Sigmoid colon (tissue), 7 donors: ENCODE measurements around the gene EIF2S2. TPM values are rescaled to one million over a fixed set of nuclear protein-coding genes. Genes with fewer than 3 reads are reported as not detected.

Experiments
- DNase-seq: peaks from one replicate; pipeline ENCODE4 v3.0.0-alpha.2; 2019
- H3K27ac ChIP-seq, 4 donors: fragments of 200-600 bp; sonication (generic); one replicate each; pipeline ENCODE4 v1.5.1; 2016 to 2019; ENCODE audit warnings: mild to moderate bottlenecking in 1 of 4
- H3K27me3 ChIP-seq, 3 donors: fragments of 200-600 bp; sonication (generic); one replicate each; pipeline ENCODE4 v1.5.1; 2019; ENCODE audit warnings: mild to moderate bottlenecking in 1 of 3
- H3K36me3 ChIP-seq, 4 donors: fragments of 200-600 bp; sonication (generic); one replicate each; pipeline ENCODE4 v1.5.1; 2016 to 2019
- H3K4me1 ChIP-seq, 4 donors: fragments of 200-600 bp; sonication (generic); one replicate each; pipeline ENCODE4 v1.5.1; 2017 to 2019
- H3K4me3 ChIP-seq, 4 donors: fragments of 200-600 bp; sonication (generic); one replicate each; pipeline ENCODE4 v1.5.1; 2017 to 2019; ENCODE audit warnings: mild to moderate bottlenecking in 2 of 4, moderate library complexity in 1 of 4
- H3K9me3 ChIP-seq, 4 donors: fragments of 200-600 bp in 3 of 4; sonication (generic) in 3 of 4; one replicate each; pipeline versions ENCODE4 v1.5.1 to v1.6.1; 2013 to 2019
- CTCF ChIP-seq, 4 experiments: fragments of 450-650 bp in 3 of 4; fragments of 200-600 bp in 1 of 4; IDR thresholded peaks; one replicate each; pipeline ENCODE4 v1.5.1; 2016 to 2019; ENCODE audit warnings: antibody characterized with exemption in 4 of 4, mild to moderate bottlenecking in 3 of 4, moderate library complexity in 2 of 4
- EP300 ChIP-seq, 4 donors: sonication (generic); formaldehyde crosslinking; IDR thresholded peaks; one replicate each; pipeline ENCODE4 v1.6.1; 2017; ENCODE audit warnings: antibody characterized with exemption in 4 of 4
- POLR2A ChIP-seq, 2 donors: fragments of 450-650 bp; IDR thresholded peaks; one replicate each; pipeline ENCODE4 v1.6.1; 2016; ENCODE audit warnings: antibody characterized with exemption in 2 of 2, mild to moderate bottlenecking in 2 of 2, moderate library complexity in 2 of 2
- POLR2AphosphoS5 ChIP-seq, 4 donors: sonication (generic); formaldehyde crosslinking; IDR thresholded peaks; one replicate each; pipeline ENCODE4 v1.6.1; 2017; ENCODE audit warnings: antibody characterized with exemption in 4 of 4
- WGBS, 2 donors: extraction: QIAGEN DNeasy Blood & Tissue Kit; methylation state at CpG; one replicate each; pipeline ENCODE4 v1.1.7; 2013; 5-methylcytosine and 5-hydroxymethylcytosine counted together
- intact Hi-C: fragments of 100-400 bp; cut with DNase I; formaldehyde crosslinking; loops from one replicate; pipeline ENCODE4 v1.15.1; 2023
- polyA plus RNA-seq, 3 donors: library from polyadenylated mRNA; stranded (reverse); fragments of 200-250 nt; gene quantifications; one replicate each; pipeline ENCODE4 v1.2.3, GENCODE V29; 2013
- total RNA-seq, 4 donors: library from RNA; depleted of rRNA; stranded (reverse); fragments of >200 nt; gene quantifications; one replicate each; pipeline ENCODE4 v1.1.0, GENCODE V29; 2016
- donor health status: healthy with polysubstance abuse.
- donor health status: Bipolar disorder and iron deficiency.
- donor health status: healthy.

EIF2S2 gene
- total and polyA plus RNA-seq, 7 donors: 44.6 to 69.8 (median 52.8) TPM

DNA sequence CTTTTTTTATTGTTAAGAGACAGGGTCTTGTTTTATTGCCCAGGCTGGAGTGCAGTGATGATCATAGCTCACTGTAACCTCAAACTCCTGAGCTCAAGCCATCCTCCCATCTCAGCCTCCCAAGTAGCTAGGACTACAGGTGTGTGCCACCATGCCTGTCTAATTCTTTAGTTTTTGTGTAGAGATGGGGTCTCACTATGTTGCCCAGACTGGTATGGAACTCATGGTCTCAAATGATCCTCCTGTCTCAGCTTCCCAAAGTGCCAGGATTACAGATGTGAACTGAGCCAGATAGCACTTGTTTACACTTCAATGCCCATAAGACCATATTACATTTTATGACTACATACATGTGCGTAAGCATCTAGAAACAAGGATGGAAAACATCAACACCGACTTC lies 18.1 kb downstream of the EIF2S2 start:
- Histone ChIP-seq H3K9me3 (no peaks in the 10 kb centered on the region), H3K36me3 (peaks cover 23 to 98% (median 64%) of the 10 kb centered on the region in 4 donors), H3K27ac (no peak overlapping the region), H3K4me1 (no peaks in the 10 kb centered on the region), H3K27me3 (no peaks in the 10 kb centered on the region), H3K4me3 (no peak overlapping the region)
- DNase-seq: no peak
- 73 to 93% methylated on average over 2 of the region's 2 CpGs for WGBS, 2 donors
- TF ChIP-seq EP300 (IDR thresholded peaks at IDR 0.05): no peak
- TF ChIP-seq POLR2A (IDR thresholded peaks at IDR 0.05): no peak
- TF ChIP-seq POLR2AphosphoS5 (IDR thresholded peaks at IDR 0.05): no peak
- no peak for TF ChIP-seq CTCF (IDR thresholded peaks at IDR 0.05)
- intact Hi-C loops: no loop called here

DNA sequence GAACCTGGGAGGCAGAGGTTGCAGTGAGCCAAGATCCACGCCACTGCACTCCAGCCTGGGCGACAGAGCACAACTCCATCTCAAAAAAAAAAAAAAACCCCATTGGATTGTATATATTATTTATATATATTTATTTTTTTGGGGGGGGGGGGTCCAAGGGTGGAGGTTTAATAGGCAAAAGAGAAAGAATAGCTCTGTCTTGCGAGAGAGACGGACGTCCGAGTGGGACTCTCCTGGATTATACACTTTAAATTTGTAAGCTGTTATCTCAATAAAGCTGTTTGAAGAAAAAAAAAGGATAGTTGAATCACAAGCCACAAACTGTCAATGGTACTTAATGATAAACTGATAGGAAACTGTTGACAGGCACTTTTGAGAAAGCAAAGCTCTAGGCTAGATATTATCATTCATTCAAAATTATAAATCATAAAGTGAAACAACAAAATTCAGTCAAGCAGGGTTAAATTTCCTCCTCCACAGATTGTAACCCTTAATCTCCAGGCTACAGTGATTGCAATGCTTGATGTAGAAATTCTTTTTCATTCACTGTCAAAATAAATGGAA lies 20.3 kb downstream of the EIF2S2 start:
- Histone ChIP-seq H3K9me3 (no peaks in the 10 kb centered on the region), H3K36me3 (peaks cover 22 to 100% (median 64%) of the 10 kb centered on the region in 4 donors), H3K27me3 (no peaks in the 10 kb centered on the region), H3K27ac (no peak overlapping the region), H3K4me3 (no peak overlapping the region), H3K4me1 (no peaks in the 10 kb centered on the region)
- intact Hi-C loops: no loop called here
- WGBS, 2 donors: 92 to 94% methylated on average over 6 of the region's 6 CpGs
- DNase-seq: no peak
- TF ChIP-seq POLR2A (IDR thresholded peaks at IDR 0.05) (no peak), CTCF (IDR thresholded peaks at IDR 0.05) (no peak), EP300 (IDR thresholded peaks at IDR 0.05) (no peak)

DNA sequence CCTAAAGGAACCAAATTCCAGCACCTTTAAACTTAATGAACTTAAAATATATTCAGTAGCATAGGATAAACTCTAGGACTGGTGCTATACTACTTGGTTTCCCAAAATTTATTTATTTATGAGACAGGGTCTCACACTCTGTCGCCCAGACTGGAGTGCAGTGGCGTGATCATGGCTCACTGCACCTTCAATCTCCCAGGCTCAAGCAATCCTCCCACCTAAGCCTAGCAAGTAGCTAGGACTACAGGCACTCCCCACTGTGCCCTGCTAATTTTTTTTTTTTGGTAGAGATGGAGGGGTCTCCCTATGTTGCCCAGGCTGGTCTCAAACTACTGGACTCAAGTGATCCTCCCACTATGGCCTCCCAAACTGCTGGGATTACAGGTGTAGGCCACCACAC lies 21.4 kb downstream of the EIF2S2 start:
- intact Hi-C loops: no loop called here
- Histone ChIP-seq H3K36me3 (peaks cover 14 to 99% (median 55%) of the 10 kb centered on the region in 4 donors), H3K9me3 (no peaks in the 10 kb centered on the region), H3K27ac (no peak overlapping the region), H3K4me3 (no peak overlapping the region), H3K4me1 (no peaks in the 10 kb centered on the region), H3K27me3 (no peaks in the 10 kb centered on the region)
- WGBS, 2 donors: 98 to 99% methylated on average over 2 of the region's 2 CpGs
- no peak for DNase-seq
- TF ChIP-seq POLR2AphosphoS5 (IDR thresholded peaks at IDR 0.05): no peak
- TF ChIP-seq CTCF (IDR thresholded peaks at IDR 0.05): no peak
- TF ChIP-seq EP300 (IDR thresholded peaks at IDR 0.05): no peak
- no peak for TF ChIP-seq POLR2A (IDR thresholded peaks at IDR 0.05)

GRCh38 chr20:34089655-34090345 lies 22.2 kb downstream of the EIF2S2 start:
- TF ChIP-seq POLR2AphosphoS5 (IDR thresholded peaks at IDR 0.05) (no peak), EP300 (IDR thresholded peaks at IDR 0.05) (no peak), CTCF (IDR thresholded peaks at IDR 0.05) (no peak), POLR2A (IDR thresholded peaks at IDR 0.05) (no peak)
- DNase-seq: peak; percentile 17
- intact Hi-C loops: no loop called here
- Histone ChIP-seq H3K27me3 (no peaks in the 10 kb centered on the region), H3K4me3 (no peak overlapping the region), H3K36me3 (peaks cover 10 to 99% (median 49%) of the 10 kb centered on the region in 4 donors), H3K4me1 (no peaks in the 10 kb centered on the region), H3K9me3 (no peaks in the 10 kb centered on the region), H3K27ac (no peak overlapping the region)
- WGBS, 2 donors: 91 to 92% methylated on average over 13 of the region's 13 CpGs

GRCh38 chr20:34089175-34089479 lies 22.9 kb downstream of the EIF2S2 start:
- intact Hi-C loops: no loop called here
- no peak overlapping the region for H3K27ac ChIP-seq
- no peaks in the 10 kb centered on the region for H3K27me3 ChIP-seq
- no peak for DNase-seq
- H3K9me3 ChIP-seq: no peaks in the 10 kb centered on the region
- WGBS, 2 donors: 94 to 96% methylated on average over 5 of the region's 5 CpGs
- no peak overlapping the region for H3K4me3 ChIP-seq
- H3K4me1 ChIP-seq: no peaks in the 10 kb centered on the region
- H3K36me3 ChIP-seq: peaks cover 10 to 98% (median 46%) of the 10 kb centered on the region in 4 donors
- TF ChIP-seq POLR2A (IDR thresholded peaks at IDR 0.05) (no peak), CTCF (IDR thresholded peaks at IDR 0.05) (no peak), POLR2AphosphoS5 (IDR thresholded peaks at IDR 0.05) (no peak), EP300 (IDR thresholded peaks at IDR 0.05) (no peak)
